Activated gamma-delta T cell (primary cell): ENCODE results near the gene AP2A2.

Source experiments
- DNase-seq: peaks from one replicate; lab custom pipeline; 2025; lab: John Stamatoyannopoulos, UW

The AP2A2 gene

DNA sequence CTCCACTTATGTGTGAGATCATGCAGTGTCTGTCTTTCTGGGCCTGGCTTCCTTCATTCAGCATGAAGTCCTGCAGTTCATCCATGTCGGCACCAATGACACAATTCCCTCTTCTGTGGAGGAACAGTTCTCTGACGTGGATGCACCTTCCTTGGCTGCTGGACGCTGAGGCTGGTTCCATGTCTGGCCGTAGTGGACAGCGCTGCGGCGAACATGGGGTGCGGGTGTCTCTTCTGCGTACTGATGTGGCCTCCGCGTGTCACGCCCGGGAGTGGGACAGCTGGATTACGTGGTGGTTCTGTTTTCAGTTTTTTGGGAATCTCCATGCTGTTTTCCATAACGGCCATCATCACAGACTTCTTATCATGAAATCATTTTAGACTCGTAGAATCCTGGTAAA is 132.1 kb downstream of the AP2A2 start:
- DNase-seq, result no peak

GRCh38 chr11:1059759-1060158 is 134.1 kb downstream of the AP2A2 start:
- DNase-seq, result no peak

GRCh38 chr11:1060410-1060809 is 134.7 kb downstream of the AP2A2 start:
- DNase-seq, result no peak

DNA sequence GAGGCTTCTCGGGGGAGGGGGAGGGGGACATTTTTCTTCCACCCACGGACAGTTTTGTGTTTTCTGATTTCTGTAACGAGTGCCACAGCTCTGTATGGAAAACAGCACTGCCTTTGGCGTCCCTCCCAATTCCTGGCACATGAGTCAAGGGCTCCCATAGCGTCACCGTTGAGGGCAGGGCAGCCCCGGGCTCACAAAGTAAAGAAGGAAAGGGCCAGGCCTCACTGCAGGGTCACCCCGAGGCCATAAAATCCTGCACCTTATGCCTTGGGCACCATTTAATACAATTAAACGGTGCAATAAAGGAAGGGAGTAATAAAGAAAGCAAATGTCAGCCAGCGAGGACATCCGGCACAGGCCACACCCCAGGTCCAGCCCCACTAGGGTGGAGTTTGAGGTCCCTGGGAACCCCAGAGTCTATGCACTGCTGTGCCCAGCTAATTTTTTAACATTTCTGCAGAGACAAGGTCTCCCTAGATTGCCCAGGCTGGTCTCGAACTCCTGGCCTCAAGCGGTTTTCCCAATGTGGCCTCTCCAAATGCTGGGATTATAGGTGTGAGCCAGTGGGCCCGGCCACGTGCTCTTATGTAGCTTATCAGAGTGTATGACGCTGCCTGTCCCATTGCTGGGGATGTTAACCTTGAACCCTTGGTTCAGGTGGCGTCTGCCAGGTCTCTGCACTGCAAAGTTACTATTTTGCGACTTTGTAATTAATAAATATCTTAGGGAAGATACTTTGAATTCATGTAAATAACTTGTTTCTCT is 135.4 kb downstream of the AP2A2 start:
- no peak for DNase-seq
